ENCODE results near the gene NEURL1B.

The NEURL1B gene, protein sequence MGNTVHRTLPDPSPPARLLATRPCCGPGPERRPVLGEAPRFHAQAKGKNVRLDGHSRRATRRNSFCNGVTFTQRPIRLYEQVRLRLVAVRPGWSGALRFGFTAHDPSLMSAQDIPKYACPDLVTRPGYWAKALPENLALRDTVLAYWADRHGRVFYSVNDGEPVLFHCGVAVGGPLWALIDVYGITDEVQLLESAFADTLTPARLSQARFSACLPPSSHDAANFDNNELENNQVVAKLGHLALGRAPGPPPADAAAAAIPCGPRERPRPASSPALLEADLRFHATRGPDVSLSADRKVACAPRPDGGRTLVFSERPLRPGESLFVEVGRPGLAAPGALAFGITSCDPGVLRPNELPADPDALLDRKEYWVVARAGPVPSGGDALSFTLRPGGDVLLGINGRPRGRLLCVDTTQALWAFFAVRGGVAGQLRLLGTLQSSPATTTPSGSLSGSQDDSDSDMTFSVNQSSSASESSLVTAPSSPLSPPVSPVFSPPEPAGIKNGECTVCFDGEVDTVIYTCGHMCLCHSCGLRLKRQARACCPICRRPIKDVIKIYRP

GRCh38 chr5:172640822-172641358, at the start of gene NEURL1B:
TSS of gene NEURL1B (plus strand) at chr5:172641263. CDS start at chr5:172641407, 144 bp downstream.
- peak; percentile 76 for DNase-seq

DNA sequence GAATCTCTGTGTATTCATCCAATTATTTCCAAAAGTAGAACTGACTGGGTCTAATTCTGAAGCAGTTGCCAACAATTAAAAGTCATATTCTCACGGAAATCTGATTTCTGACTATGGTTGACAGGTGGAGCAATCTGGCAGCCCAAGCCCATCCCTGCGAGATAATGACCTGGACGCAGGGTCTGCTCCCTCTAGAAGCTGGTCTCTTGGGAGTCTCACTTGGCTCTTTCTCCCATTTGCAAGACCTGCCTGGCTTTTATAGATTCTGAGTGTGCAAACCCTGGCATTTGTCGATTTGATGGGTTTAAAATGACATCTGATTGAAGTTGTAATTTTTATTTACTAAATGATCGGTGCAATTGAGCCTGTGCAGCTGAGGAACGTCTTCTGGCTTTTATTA, 49.4 kb upstream of the NEURL1B start:
- DNase-seq, result no peak

DNA sequence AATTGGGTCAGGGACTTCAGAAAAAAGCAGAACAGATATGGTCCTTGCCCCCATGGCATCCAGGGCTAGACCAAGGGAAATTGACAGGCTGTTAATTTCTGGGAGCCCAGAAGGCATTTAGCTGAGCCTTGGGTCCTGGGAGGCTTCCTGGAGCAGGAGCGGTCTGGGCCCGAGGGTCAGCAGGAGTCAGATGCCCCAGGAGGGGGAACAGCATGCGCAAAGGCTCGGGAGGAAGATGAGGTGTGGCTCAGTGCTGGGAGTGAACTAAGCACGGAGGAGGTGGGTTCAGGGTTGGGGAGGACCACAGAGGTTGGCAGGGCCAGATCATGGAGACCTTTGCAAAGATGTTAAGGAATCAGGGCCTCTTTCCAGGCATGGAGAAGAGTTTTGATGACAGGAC, 48.2 kb upstream of the NEURL1B start:
- DNase-seq, result no peak

DNA sequence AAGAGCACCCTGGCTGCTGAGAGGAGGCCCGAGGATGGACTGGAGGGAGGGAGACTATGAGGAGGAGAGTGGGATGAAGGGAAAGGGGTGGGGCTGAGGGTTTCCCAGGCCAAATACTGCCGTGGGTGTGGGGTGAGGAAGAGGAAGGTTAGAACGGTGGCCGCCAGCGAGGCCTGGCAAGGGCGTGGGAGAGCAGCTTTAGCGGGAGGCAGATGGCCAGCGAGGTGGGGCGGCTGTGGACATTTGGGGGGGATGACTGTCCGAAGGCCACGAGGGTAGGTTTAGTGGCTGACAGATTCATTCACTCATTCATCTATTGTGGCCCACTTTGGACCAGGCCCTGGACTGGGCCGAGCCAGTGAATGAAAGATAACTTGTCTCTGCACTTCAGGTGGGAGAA, 47.8 kb upstream of the NEURL1B start:
- peak; percentile 27 for DNase-seq

DNA sequence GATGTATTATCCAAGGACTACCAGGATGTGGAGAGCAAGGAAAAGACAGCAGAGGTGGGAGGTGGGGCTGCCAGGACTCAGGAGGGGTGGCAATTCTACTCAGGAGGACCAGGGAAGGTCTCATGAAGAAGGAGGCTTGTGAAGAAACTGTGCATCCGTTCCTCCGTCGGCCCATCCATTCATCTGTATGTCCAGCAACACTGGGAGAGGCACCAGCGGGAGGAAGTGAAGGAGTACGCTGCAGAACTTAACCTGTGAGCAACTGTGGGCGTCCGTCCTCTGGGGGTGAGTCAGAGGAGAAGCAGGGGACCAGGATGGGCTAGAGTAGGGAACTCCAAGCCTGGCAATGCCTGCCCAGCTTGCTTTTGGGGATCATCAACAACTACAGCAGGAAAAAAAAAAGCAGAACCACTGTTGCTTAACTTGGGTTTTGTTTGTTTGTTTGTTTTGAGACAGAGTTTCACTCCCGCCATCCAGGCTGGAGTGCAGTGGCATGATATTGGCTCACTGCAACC, 47.3 kb upstream of the NEURL1B start:
- peak; percentile 33 for DNase-seq

DNA sequence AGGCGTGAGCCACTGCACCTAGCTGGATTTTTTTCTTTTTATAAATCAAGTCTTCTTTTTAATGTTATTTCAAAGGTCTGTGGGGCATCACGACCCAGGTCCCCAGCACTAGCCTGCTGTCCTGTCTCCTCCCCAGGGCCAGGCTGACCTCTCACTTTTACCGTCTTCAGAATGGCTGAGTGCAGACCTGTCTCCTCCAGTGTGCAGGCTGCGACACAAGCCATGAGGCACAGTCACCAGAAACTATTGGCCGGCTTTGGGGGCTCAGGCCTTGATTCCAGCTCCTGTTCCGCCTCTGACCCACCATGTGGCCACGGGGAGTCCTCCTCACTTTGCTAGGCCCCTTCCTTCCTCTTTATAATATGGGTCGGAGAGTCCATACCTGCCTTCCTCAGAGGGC, 46.6 kb upstream of the NEURL1B start:
- peak; percentile 27 for DNase-seq

DNA sequence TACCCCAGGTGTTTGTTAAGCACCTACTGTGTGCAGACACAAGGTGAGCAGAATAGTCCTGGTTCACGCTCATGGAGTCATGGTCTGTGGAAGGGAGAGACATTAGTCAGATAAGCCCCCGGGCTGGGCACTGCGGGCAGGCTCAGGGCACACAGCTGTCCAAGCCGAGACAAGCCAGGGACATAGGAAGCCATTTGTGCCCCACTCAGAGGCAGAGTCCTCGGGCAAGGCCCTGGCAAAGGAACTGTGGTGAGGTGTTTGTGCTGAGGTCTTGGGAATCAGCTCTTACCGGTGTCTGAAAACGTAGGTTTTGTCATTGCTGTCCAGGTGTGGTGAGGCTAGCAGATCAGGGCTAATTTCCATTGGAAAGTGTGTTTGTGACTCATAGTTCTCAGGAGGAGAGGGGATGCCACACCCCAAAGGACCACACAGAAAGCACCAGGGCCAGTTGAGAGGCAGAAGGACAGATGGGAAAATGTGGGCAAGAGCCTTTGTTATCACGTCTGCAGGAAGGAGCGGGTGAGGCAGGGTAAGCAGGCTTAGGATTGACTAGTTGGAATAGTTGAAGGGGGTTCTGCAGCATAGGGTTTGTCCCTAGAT, 46.1 kb upstream of the NEURL1B start:
- no peak for DNase-seq

DNA sequence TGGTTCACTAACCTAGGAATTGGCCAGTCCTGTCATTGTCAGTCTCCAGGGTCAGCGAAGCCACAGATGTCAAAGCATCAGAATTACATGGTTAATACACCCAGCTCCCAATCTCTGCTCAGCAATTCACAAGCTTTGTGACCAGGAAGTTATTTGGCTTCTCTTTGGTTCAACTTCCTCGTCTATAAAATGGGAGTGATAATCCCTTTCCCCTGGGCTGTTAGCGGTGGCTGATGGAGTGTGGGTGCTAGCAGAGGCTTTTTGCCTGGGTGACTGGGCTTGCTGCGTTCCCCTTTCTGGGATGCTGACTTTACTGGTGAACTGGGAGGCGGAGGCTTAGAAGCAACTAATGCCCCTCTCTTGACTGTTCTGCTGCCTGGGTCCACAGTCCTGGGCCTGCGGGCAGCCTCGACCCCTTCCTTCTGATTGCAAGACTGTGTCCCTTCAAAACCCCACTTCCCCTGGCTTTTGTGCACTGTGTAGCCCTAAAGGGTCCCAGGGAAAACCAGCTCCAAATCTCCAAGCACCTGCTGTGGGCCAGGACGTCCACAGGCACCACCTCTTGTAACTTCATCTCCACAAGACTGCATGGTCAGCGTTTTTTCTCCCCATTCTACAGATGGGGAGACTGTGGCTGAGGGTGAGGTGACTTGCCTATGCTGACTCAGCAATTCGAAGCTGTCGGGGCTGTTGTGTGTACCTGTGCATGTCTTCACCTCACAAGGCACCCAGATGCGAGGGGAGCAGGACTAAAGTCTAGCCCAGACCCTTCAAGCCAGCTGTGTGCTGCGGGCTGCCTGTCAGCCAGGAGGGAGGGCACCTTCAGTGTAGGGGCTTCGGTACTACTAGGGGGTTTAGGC, 45.2 kb upstream of the NEURL1B start:
- DNase-seq, result no peak

GRCh38 chr5:172596638-172597231, 44.3 kb upstream of the NEURL1B start:
- no peak for DNase-seq

- peak; percentile 27 for DNase-seq
Observed at GRCh38 chr5:172597755-172598155, 43.3 kb upstream of the NEURL1B start.

DNA sequence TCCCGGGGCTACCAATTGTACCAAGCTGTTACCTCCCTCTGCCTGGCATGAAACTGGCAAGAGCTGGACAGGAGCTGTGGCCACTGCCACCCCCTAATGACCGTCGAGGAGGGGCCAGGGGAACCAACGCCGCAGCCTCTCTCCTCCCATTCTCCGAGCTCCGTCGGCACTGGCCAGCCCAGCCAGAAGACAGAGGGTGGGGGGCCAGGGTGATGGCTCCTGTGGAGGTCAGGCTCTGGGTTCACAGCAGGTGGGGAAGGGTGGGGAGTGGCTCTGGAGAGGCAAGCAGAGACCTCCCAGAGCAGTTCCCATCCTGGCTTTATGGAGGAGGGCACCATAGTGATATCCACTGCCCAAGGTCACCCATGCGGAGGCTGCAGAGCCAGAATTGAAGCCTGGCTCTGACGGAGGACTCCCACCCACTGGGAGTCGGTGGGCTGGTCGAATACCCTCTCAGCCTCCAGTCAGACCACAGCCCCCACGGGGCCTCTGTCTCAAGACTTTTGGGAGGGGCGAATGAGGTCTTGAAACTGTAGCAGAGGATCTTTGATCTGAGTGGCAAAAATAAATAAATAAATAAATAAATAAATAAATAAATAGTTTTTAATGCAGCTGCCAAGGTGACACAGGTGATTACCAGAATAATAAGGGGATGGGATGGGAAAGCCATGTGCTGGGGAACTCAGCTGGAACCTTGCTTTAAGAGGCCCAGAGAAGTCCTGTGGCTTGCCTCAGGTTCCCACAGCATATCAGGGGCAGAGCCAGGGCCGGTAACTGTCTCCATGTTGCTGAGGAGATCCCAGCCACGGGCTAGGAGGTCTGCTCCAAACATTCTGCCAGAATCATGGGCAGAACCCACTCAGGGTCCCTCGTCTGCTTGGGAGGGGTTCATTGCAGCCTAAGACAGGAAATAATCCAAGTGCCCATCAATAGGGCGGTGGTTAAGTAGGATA, 42.5 kb upstream of the NEURL1B start:
- peak; percentile 25 for DNase-seq

DNA sequence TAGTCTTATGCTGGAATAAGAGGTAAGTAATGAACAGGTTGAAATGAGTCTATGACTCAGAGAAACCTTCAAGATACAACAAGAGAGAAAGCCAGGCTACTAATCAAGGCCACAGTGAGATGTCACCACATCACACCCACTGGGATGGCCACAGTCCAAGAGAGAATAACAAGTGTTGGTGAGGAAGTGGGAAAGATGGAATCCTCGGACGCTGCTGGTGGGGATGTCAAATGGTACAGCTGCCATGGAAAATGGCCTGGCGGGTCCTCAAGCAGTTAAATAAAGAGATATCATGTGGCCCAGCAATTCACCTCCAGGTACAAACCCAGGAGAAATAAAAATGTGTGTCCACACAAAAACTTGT, 41.9 kb upstream of the NEURL1B start:
- no peak for DNase-seq

- DNase-seq, result no peak
Observed at GRCh38 chr5:172600571-172600970, 40.5 kb upstream of the NEURL1B start.

DNA sequence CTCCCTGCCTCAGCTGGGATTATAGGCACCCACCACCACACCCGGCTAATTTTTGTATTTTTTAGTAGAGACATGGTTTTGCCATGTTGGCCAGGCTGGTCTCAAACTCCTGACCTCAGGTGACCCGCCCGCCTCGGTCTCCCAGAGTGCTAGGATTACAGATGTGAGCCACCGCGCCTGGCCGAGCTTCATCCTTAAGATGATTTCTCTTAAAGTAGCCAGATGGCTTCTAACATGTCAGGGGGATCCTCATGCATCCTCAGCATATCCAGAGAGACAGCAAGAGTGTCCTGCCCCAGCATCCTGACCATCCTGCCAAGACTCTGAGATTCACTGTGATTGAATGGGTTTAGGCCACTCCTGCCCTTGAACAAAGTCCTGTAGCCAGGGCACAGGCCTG, 39.5 kb upstream of the NEURL1B start:
- DNase-seq, result peak; percentile 33

DNA sequence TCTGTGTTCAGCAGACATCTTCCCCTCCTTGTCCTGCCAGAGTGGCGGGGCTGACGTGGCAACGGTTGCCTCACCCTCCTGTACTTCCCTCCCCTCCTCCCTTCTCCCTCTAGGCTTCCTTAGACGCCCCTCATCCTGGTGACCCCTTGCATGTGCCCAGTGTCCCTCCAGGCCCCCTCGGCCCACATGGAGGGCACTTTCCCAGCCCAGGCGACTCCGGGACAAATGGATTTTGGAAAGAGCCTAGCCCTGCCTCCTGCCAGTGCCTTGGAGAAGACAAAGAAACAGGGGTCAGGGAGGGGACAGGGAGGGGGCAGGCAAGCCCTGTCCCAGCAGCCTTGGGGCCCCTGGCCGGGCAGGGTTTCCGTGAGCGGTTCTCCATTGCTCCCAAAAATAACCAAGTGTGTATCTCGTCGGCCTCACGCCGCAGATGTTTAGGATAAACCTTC, 38.3 kb upstream of the NEURL1B start:
- DNase-seq, result peak; percentile 28

DNA sequence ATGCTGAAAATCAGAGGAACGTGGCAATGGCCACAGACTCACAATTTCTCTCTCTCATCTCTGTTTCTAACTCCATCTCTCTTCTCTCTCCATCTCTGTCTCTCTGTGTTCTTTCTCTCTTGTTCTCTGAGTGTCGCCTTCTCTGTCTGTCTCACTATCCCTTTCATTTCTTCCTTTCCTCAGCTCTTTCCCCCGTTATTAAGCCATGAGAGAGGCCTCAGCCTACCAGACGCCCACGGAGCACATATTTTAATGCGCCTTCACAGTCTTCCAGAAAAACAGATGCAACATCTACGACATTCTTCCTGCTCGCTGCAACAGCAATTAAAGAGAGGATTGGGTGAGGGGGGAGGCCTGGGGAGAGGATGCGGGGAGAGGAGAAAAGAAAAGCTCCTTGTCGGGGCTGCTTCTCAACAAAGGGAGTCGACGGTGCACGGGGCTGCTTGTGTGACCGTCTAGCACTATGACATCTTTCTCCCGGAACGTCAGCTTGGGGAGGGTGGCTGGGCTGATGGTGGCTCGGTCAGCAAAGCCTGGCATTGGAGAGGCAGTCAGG, 37.7 kb upstream of the NEURL1B start:
- peak; percentile 42 for DNase-seq

DNA sequence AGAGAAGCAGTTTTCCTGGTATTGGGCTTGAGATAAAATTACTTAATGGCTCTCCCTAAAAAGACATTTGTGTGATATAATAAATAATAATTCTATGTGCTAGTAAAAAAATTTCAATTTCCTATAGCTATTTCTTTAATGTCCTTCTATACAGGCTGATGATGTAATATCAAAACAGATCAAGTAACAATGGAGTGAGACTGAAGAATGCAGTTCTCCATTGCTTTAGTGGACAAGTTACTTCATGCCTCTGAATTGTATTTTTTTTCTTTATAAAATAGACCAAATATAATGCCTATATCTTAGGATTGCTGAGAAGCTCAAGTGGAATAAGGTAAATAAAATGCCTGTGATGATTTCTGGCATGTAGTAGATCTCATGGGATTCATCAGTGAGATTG, 35.6 kb upstream of the NEURL1B start:
- DNase-seq, result no peak

DNA sequence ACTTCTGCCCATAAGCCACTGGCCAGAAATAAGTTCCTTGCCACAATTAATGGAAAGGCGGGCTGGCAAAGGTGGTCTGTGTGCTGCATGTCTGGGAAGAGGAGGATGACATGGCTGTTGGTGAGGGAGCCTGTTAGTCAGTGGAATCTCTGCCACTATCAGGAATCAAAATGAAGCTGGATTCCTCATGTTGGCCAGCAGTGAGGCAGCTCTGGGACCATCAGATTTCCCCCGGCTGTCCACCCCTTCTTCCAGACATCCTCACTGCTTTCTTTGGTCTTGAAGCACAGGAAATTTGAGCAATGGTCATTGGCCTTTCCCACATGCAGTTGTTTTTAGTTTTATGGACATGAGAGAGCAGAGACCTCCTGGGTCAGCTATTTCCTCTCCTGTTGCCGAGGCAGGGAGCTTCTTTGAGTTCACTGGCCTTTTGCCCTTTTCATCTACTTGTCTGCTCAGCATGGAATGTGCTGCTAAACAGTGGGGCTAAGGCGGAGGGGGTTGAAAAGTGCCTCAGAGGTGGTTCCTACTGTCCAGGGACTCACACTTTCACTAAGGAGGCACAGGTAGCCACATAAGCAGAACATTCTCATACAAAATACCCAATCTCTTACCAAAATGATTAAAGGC, 34.8 kb upstream of the NEURL1B start:
- no peak for DNase-seq

DNA sequence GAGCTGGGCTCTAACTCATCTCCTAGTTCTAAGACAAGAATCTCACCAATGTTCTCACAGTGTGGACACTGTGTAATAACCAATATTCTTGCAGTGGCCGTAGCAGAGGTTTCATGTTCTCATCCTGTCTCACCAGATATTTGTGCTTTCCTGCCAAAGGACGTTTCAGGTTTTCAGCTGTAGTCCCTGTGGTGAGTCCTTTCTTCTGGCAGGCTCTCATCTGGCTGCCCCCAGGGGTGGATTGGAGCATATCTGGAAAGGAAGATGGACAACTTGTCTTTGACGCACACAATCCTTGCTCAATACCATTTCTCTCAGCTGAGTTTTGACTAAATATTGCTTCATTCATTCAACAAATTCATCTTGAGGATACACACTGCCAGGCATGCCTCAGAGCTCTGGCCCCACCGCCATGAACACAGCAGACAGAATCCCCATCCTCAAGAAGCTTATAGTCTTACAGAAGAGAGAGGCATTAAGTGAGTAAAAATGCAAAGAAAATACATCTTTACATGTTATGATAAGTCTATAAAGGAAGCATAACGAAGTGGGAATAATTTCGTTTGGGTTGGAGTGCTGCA, 33.8 kb upstream of the NEURL1B start:
- no peak for DNase-seq

DNA sequence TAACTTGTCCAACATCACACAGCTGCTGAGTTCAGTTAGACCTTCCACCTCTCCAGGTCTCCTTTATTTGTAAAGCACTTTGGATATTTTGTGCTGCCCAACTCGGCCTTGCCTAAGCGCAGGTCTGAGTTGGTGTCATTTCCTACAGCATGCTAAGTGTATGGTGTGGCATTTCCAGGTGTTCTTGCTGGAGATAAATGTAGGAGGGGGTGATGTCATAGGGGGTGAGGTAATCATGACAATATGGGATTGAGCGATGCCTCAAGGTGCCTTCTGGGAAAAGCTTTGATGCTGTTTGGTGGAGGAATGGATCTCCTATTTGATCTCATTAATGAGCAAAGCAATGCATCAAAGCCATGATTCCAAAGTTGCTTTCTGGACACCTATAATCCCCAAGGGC, 32.3 kb upstream of the NEURL1B start:
- DNase-seq, result no peak

Measured in activated effector memory CD4-positive, alpha-beta T cell treated with anti-CD3 and anti-CD28 coated beads, Interleukin-2, amount 50 U/mL, for 16 hours (primary cell).